A549 (cell line): ENCODE measurements around the gene SMARCB1.

Experiments used
- CTCF ChIP-seq: fragments of >200 bp; sonication (Bioruptor Twin); formaldehyde crosslinking; IDR thresholded peaks from 3 replicates; pipeline ENCODE4 v1.5.1; 2016
- EHF ChIP-seq: fragments of 250-450 bp; sonication (Bioruptor Pico); IDR thresholded peaks from 2 replicates; pipeline ENCODE4 v1.5.0; 2020; ENCODE audit warnings: mild to moderate bottlenecking
- ESRRA ChIP-seq: fragments of 150-350 bp; IDR thresholded peaks from 2 replicates; pipeline ENCODE4 v1.6.1; 2014; ENCODE audit warnings: mild to moderate bottlenecking, low read length, borderline replicate concordance
- JUN ChIP-seq, 2 experiments: fragments of >200 bp; sonication (Bioruptor Twin); formaldehyde crosslinking; IDR thresholded peaks; 2 replicates in 1 of 2; 3 replicates in 1 of 2; pipeline ENCODE4 v1.6.1; 2016 to 2017
- KDM1A ChIP-seq: fragments of 200-600 bp; sonication (generic); IDR thresholded peaks from 2 replicates; pipeline ENCODE4 v1.6.1; 2016; ENCODE audit warnings: low read depth, mild to moderate bottlenecking
- KDM5A ChIP-seq: fragments of 200-600 bp; sonication (generic); IDR thresholded peaks from 2 replicates; pipeline ENCODE4 v1.6.1; 2016; ENCODE audit warnings: antibody characterized with exemption, mild to moderate bottlenecking
- MAX ChIP-seq: IDR thresholded peaks from 2 replicates; pipeline ENCODE4 v1.6.1; 2012
- MAZ ChIP-seq: fragments of 150-350 bp; IDR thresholded peaks from 2 replicates; pipeline ENCODE4 v1.6.1; 2014; ENCODE audit warnings: antibody characterized with exemption, low read depth, low read length, borderline replicate concordance
- POLR2A ChIP-seq: IDR thresholded peaks from 2 replicates; pipeline ENCODE4 v1.6.1; 2012; ENCODE audit warnings: mild to moderate bottlenecking, low read length
- POLR2AphosphoS2 ChIP-seq: conservative IDR thresholded peaks from 2 replicates; pipeline ENCODE4 v1.6.1; 2012; ENCODE audit warnings: low read length, improper control_type of control experiment, inconsistent platforms
- RAD21 ChIP-seq, 2 experiments: fragments of >200 bp in 1 of 2; sonication (Bioruptor Twin) in 1 of 2; formaldehyde crosslinking in 1 of 2; IDR thresholded peaks in 1 of 2; conservative IDR thresholded peaks in 1 of 2; 2 replicates in 1 of 2; 3 replicates in 1 of 2; pipeline ENCODE4 v1.6.1; 2012 to 2018; ENCODE audit warnings: inconsistent platforms in 1 of 2
- SMC3 ChIP-seq: fragments of >200 bp; sonication (Bioruptor Twin); formaldehyde crosslinking; IDR thresholded peaks from 3 replicates; pipeline ENCODE4 v1.6.1; 2018; ENCODE audit warnings: inconsistent platforms
- TF ChIP-seq, protein P1 (sequence below): fragments of 450-650 bp; IDR thresholded peaks from 2 replicates; pipeline ENCODE4 v1.6.1; 2014; ENCODE audit warnings: antibody characterized with exemption

DNA sequence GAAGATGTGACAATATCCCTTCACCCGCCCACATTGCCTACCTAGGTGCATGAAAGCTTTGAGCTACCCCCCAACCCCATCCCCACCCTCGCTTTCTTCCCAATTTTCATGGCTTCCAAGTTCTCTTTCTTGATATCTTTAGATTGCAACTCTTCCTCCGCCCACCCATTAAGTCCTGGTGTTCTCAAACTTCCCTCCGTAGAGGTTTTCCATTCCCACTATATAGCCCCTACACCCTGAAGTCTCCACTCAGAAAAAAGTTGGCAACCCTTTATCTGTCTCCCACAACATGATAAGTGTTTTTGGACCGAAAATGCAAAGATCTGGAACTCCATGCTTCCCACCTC is 36.4 kb upstream of the SMARCB1 start:
- no peak for TF ChIP-seq CTCF
- TF ChIP-seq, protein P1, sequence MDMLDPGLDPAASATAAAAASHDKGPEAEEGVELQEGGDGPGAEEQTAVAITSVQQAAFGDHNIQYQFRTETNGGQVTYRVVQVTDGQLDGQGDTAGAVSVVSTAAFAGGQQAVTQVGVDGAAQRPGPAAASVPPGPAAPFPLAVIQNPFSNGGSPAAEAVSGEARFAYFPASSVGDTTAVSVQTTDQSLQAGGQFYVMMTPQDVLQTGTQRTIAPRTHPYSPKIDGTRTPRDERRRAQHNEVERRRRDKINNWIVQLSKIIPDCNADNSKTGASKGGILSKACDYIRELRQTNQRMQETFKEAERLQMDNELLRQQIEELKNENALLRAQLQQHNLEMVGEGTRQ = no peak
- TF ChIP-seq JUN (IDR thresholded peaks at IDR 0.05) = no peak
- TF ChIP-seq KDM5A = no peak
- no peak for TF ChIP-seq POLR2A
- TF ChIP-seq MAX = no peak
- TF ChIP-seq RAD21 (conservative IDR thresholded peaks at IDR 0.05 in 1 of 2, IDR thresholded peaks at IDR 0.05 in 1 of 2) = no peak
- no peak for TF ChIP-seq SMC3
- TF ChIP-seq MAZ = no peak
- no peak for TF ChIP-seq ESRRA
- no peak for TF ChIP-seq KDM1A
- no peak for TF ChIP-seq POLR2AphosphoS2
- no peak for TF ChIP-seq EHF (CRISPR knock-in tag)
